ENCODE data around the gene LRRC73. TPM values are rescaled to one million over a fixed set of nuclear protein-coding genes. Genes with fewer than 3 reads are reported as not detected.

The LRRC73 gene
- total and polyA plus RNA-seq, 4 donors, result 0.08 to 0.99 (median 0.10) TPM; not detected in 1

- no peak for TF ChIP-seq ZBTB33 (IDR thresholded peaks at IDR 0.05)
- TF ChIP-seq FOXA1 (IDR thresholded peaks at IDR 0.05), result no peak
- TF ChIP-seq MAX (IDR thresholded peaks at IDR 0.05), result no peak
- TF ChIP-seq ATF3 (IDR thresholded peaks at IDR 0.05), result no peak
- no peak for TF ChIP-seq SP1 (IDR thresholded peaks at IDR 0.05)
- TF ChIP-seq JUND (IDR thresholded peaks at IDR 0.05), result no peak
- TF ChIP-seq RXRA (IDR thresholded peaks at IDR 0.05), result no peak
- TF ChIP-seq YY1 (IDR thresholded peaks at IDR 0.05), result no peak
- TF ChIP-seq RAD21 (IDR thresholded peaks at IDR 0.05), result no peak
- no peak for TF ChIP-seq TAF1 (conservative IDR thresholded peaks at IDR 0.05)
- TF ChIP-seq HNF4A (conservative IDR thresholded peaks at IDR 0.05), result no peak
- TF ChIP-seq CTCF (IDR thresholded peaks at IDR 0.05; ENCODE audit: low read depth, low read length, missing input control), result no peak
- no peak for TF ChIP-seq HNF4G (IDR thresholded peaks at IDR 0.05)
- no peaks in the 10 kb centered on the region for H3K9me3 ChIP-seq (ENCODE audit: control insufficient read depth in 4 of 4, low read length in 3 of 4)
- H3K9ac ChIP-seq (ENCODE audit: low read depth in 1 of 2, low read length in 2 of 2), result peak overlapping the region; percentile 81 to 93
- peak overlapping the region; percentile 76 to 92 (median 88) for H3K4me3 ChIP-seq (ENCODE audit: low read depth in 1 of 3, low read length in 3 of 3)
- no peaks in the 10 kb centered on the region for H3K36me3 ChIP-seq (ENCODE audit: control insufficient read depth in 4 of 4, insufficient read depth in 3 of 4, low read depth in 1 of 4, low read length in 3 of 4)
- peak overlapping the region in 1 of 2 donors; percentile 75 for H3K27ac ChIP-seq (ENCODE audit: low read depth in 1 of 2, low read length in 2 of 2)
- H3K27me3 ChIP-seq (ENCODE audit: control insufficient read depth in 4 of 4, insufficient read depth in 4 of 4, low read length in 3 of 4), result no peaks in the 10 kb centered on the region
- no peak for DNase-seq (ENCODE audit: low spot score)
- 13% methylated on average over 3 of the region's 3 CpGs for WGBS
- peaks cover 7 to 29% (median 17%) of the 10 kb centered on the region in 4 donors for H3K4me1 ChIP-seq (ENCODE audit: control insufficient read depth in 4 of 4, insufficient read depth in 4 of 4, low read length in 3 of 4)
These were observed 32.2 kb downstream of the LRRC73 start for GRCh38 chr6:43478008-43478372.

GRCh38 chr6:43477235-43478007 lies 32.7 kb downstream of the LRRC73 start, which contains the start of gene TJAP1:
Gene TJAP1, plus strand, starts transcription at chr6:43477570. Its CDS starts 21,432 bp downstream, at chr6:43499002.
- 2% methylated on average over 34 of the region's 34 CpGs for WGBS
- Histone ChIP-seq H3K9ac (ENCODE audit: low read depth in 1 of 2, low read length in 2 of 2) (peak within 1 kb of the TSS; percentile 81 to 93), H3K4me3 (ENCODE audit: low read depth in 1 of 3, low read length in 3 of 3) (peak within 1 kb of the TSS; percentile 76 to 92 (median 88)), H3K27ac (ENCODE audit: low read depth in 1 of 2, low read length in 2 of 2) (peak within 1 kb of the TSS; percentile 75 to 76), H3K4me1 (ENCODE audit: control insufficient read depth in 4 of 4, insufficient read depth in 4 of 4, low read length in 3 of 4) (peaks cover 7 to 28% (median 17%) of the 10 kb centered on the region in 4 donors), H3K9me3 (ENCODE audit: control insufficient read depth in 4 of 4, low read length in 3 of 4) (no peaks in the 10 kb centered on the region), H3K36me3 (ENCODE audit: control insufficient read depth in 4 of 4, insufficient read depth in 3 of 4, low read depth in 1 of 4, low read length in 3 of 4) (no peaks in the 10 kb centered on the region), H3K27me3 (ENCODE audit: control insufficient read depth in 4 of 4, insufficient read depth in 4 of 4, low read length in 3 of 4) (no peaks in the 10 kb centered on the region)
- TF ChIP-seq REST (IDR thresholded peaks at IDR 0.05) (peak; percentile 39), TAF1 (conservative IDR thresholded peaks at IDR 0.05) (no peak), GABPA (IDR thresholded peaks at IDR 0.05 in 1 of 2, conservative IDR thresholded peaks at IDR 0.05 in 1 of 2) (no peak), HNF4A (conservative IDR thresholded peaks at IDR 0.05) (peak in 1 of 2 donors; percentile 40), ZBTB33 (IDR thresholded peaks at IDR 0.05) (peak; percentile 33), YY1 (IDR thresholded peaks at IDR 0.05) (peak; percentile 99), MAX (IDR thresholded peaks at IDR 0.05) (no peak)
- DNase-seq (ENCODE audit: low spot score), result peak; percentile 96

Measured in liver (tissue), 9 donors.